ENCODE data around the gene WAS.

- TF ChIP-seq POLR2AphosphoS5 (IDR thresholded peaks at IDR 0.05) (no peak), EP300 (IDR thresholded peaks at IDR 0.05) (no peak), CTCF (IDR thresholded peaks at IDR 0.05) (no peak), POLR2A (IDR thresholded peaks at IDR 0.05) (no peak)
Measured at GRCh38 chrX:48649102-48649501, 34.5 kb upstream of the WAS start.
